HepG2 (cell line): ENCODE data around the gene DPH3. TPM values are rescaled to one million over a fixed set of nuclear protein-coding genes. Genes with fewer than 3 reads are reported as not detected.

Experiments
- ATAC-seq: fragments of 200-7000 bp; cut with Tn5 transposase; 3 replicates; pipeline ENCODE4 v1.9.1; 2020; ENCODE audit warnings: mild to moderate bottlenecking, moderate library complexity
- BruUV-seq: library from RNA; stranded (reverse); fragments of 400-500 nt; replicated peaks from 2 replicates; lab custom pipeline; 2021; lab: Mats Ljungman, UMichigan
- CTCF ChIA-PET: fragments of 300-600 bp; formaldehyde crosslinking; extraction: SDS; loops from one replicate; lab custom pipeline; 2021; ENCODE audit warnings: low total read pairs, inconsistent platforms, low intra/inter-chr PET ratio; lab: Yijun Ruan, JAX
- POLR2A ChIA-PET: fragments of 350-600 bp; sonication (Branson Sonifier 250); formaldehyde crosslinking; loops from one replicate; lab custom pipeline; 2020; ENCODE audit warnings: antibody characterized with exemption, inconsistent platforms; lab: Yijun Ruan, JAX
- DNase-seq: peaks from one replicate; pipeline ENCODE4 v3.0.0-alpha.2; 2015; ENCODE audit warnings: low spot score
- FAIRE-seq: peaks from 3 replicates; lab custom pipeline; 2011; peaks lifted over from hg19 to GRCh38; lab: Jason Lieb, UNC
- H2AFZ ChIP-seq: one replicate; pipeline ENCODE4 v1.6.1; 2011; ENCODE audit warnings: low read length, inconsistent platforms
- H3K27ac ChIP-seq: fragments of 300-600 bp; 3 replicates; pipeline ENCODE4 v1.8.0; 2011; ENCODE audit warnings: mixed run types, mild to moderate bottlenecking, mixed read lengths, low read length, inconsistent platforms; ENCODE audit not compliant: insufficient read depth; ENCODE audit errors: extremely low read length
- H3K27me3 ChIP-seq, 2 experiments: fragments of 200-600 bp in 1 of 2; 2 replicates in 1 of 2; 3 replicates in 1 of 2; pipeline versions ENCODE4 v1.6.0 to v1.8.0; 2011; ENCODE audit warnings: low read length in 2 of 2, mild to moderate bottlenecking in 2 of 2, moderate library complexity in 2 of 2, inconsistent platforms in 1 of 2; ENCODE audit not compliant: insufficient read depth in 2 of 2, control insufficient read depth in 1 of 2
- H3K36me3 ChIP-seq, 2 experiments: fragments of 200-600 bp in 1 of 2; replicated peaks in 1 of 2; 2 replicates in 1 of 2; 3 replicates in 1 of 2; pipeline versions ENCODE4 v1.5.1 to v1.8.0; 2011; ENCODE audit warnings: low read length in 2 of 2, inconsistent platforms in 1 of 2; ENCODE audit not compliant: insufficient read depth in 2 of 2, control insufficient read depth in 1 of 2
- H3K4me1 ChIP-seq: 2 replicates; pipeline ENCODE4 v1.5.1; 2012; ENCODE audit warnings: low read length, inconsistent platforms; ENCODE audit not compliant: insufficient read depth
- H3K4me2 ChIP-seq: 2 replicates; pipeline ENCODE4 v1.6.0; 2011; ENCODE audit warnings: low read depth, low read length, inconsistent platforms
- H3K4me3 ChIP-seq, 3 experiments: fragments of 200-600 bp in 1 of 3; sonication (generic), shearing (Covaris generic) in 1 of 3; replicated peaks in 1 of 3; 2 replicates each; pipeline ENCODE4 v1.5.1; 2011 to 2016; ENCODE audit warnings: low read length in 3 of 3, inconsistent platforms in 2 of 3, low read depth in 2 of 3, mild to moderate bottlenecking in 2 of 3, control low read depth in 1 of 3, mixed read lengths in 1 of 3; ENCODE audit not compliant: insufficient read depth in 1 of 3
- H3K79me2 ChIP-seq: one replicate; pipeline ENCODE4 v1.6.1; 2011; ENCODE audit warnings: low read length, inconsistent platforms; ENCODE audit not compliant: insufficient read depth
- H3K9ac ChIP-seq: 2 replicates; pipeline ENCODE4 v1.6.0; 2011; ENCODE audit warnings: mild to moderate bottlenecking, low read depth, low read length, inconsistent platforms; ENCODE audit not compliant: insufficient read depth
- H3K9me3 ChIP-seq: 2 replicates; pipeline ENCODE4 v1.5.1; 2012; ENCODE audit warnings: mild to moderate bottlenecking, low read length
- H4K20me1 ChIP-seq: 2 replicates; pipeline ENCODE4 v1.6.0; 2011; ENCODE audit warnings: inconsistent platforms, mild to moderate bottlenecking, low read length, moderate library complexity; ENCODE audit not compliant: insufficient read depth
- HOXD1 ChIP-seq: sonication (generic); formaldehyde crosslinking; IDR thresholded peaks from 2 replicates; pipeline ENCODE4 v1.5.0; 2020; ENCODE audit warnings: missing genetic modification reagents
- MEF2D ChIP-seq: sonication (generic); formaldehyde crosslinking; IDR thresholded peaks from 2 replicates; pipeline ENCODE4 v1.5.1; 2020; ENCODE audit warnings: mild to moderate bottlenecking, missing genetic modification reagents
- PPARG ChIP-seq: conservative IDR thresholded peaks from 2 replicates; pipeline ENCODE4 v1.6.1; 2016; ENCODE audit warnings: missing biosample characterization, missing genetic modification reagents
- RXRA ChIP-seq: sonication (generic); formaldehyde crosslinking; IDR thresholded peaks from 2 replicates; pipeline ENCODE4 v1.5.1; 2020; ENCODE audit warnings: missing genetic modification reagents
- ZBTB49 ChIP-seq: sonication (generic); formaldehyde crosslinking; IDR thresholded peaks from 2 replicates; pipeline ENCODE4 v1.4.0; 2020; ENCODE audit warnings: missing genetic modification reagents, borderline replicate concordance
- ZFP36 ChIP-seq: fragments of 150-350 bp; IDR thresholded peaks from 2 replicates; pipeline ENCODE4 v1.6.1; 2018; ENCODE audit warnings: borderline replicate concordance, low read length, low read depth; ENCODE audit not compliant: partially characterized antibody
- ZNF510 ChIP-seq: sonication (generic); formaldehyde crosslinking; IDR thresholded peaks from 2 replicates; pipeline ENCODE4 v1.4.0; 2020; ENCODE audit warnings: low read depth, mild to moderate bottlenecking, missing genetic modification reagents
- ZNF530 ChIP-seq: sonication (generic); formaldehyde crosslinking; IDR thresholded peaks from 2 replicates; pipeline ENCODE4 v1.5.0; 2020; ENCODE audit warnings: low read depth, mild to moderate bottlenecking, missing genetic modification reagents
- ZNF646 ChIP-seq: sonication (generic); formaldehyde crosslinking; IDR thresholded peaks from 2 replicates; pipeline ENCODE4 v1.9.0; 2021; ENCODE audit warnings: mild to moderate bottlenecking, missing genetic modification reagents
- ZSCAN21 ChIP-seq: sonication (generic); formaldehyde crosslinking; IDR thresholded peaks from 2 replicates; pipeline ENCODE4 v1.8.0; 2022; ENCODE audit warnings: mild to moderate bottlenecking, missing genetic modification reagents, moderate library complexity, borderline replicate concordance
- WGBS: methylation state at CpG from one replicate; pipeline ENCODE4 v1.1.6; 2017; ENCODE audit warnings: low lambda C conversion rate; 5-methylcytosine and 5-hydroxymethylcytosine counted together
- in situ Hi-C: cut with HindIII; loops from 2 replicates; pipeline ENCODE4 v1.10.0; 2017; ENCODE audit warnings: low pct_unique_long_range_greater_than_20kb; ENCODE audit not compliant: extremely low pct_ligation_motif_present
- intact Hi-C: fragments of 100-400 bp; cut with micrococcal nuclease; formaldehyde crosslinking; loops from one replicate; pipeline ENCODE4 v1.10.0; 2022; ENCODE audit not compliant: unreplicated experiment
- polyA plus RNA-seq, 8 experiments: library from polyadenylated mRNA; depleted of rRNA in 3 of 8; stranded (reverse) in 7 of 8; unstranded in 1 of 8; fragments of >200 nt; fragmentation: Illumina TruSeq in 4 of 8; extraction: Trizol in 4 of 8; gene quantifications; 2 replicates each; pipeline versions ENCODE4 v1.2.1 to v1.2.3, GENCODE V29; 2011 to 2016; ENCODE audit warnings: low read depth in 4 of 8, missing spikeins in 1 of 8, mixed read lengths in 1 of 8; ENCODE audit not compliant: insufficient read depth in 1 of 8
- total RNA-seq, 5 experiments: library from RNA; depleted of rRNA; stranded (reverse); fragments of >200 nt; fragmentation: Illumina TruSeq; extraction: Trizol; gene quantifications; 2 replicates each; pipeline ENCODE4 v1.2.3, GENCODE V29; 2016; ENCODE audit warnings: low read depth in 1 of 5
- TF ChIP-seq, protein P1 (sequence below): sonication (generic); formaldehyde crosslinking; IDR thresholded peaks from 2 replicates; pipeline ENCODE4 v1.8.1; 2023; ENCODE audit warnings: mild to moderate bottlenecking, missing genetic modification reagents, borderline replicate concordance
- TF ChIP-seq, protein P2 (sequence below): IDR thresholded peaks from 2 replicates; pipeline ENCODE4 v1.6.1; 2016; ENCODE audit warnings: missing compliant biosample characterization, missing genetic modification reagents, borderline replicate concordance

Gene DPH3
- total and polyA plus RNA-seq, 2 of the 13 experiments (the other 11 are each of a cell fraction or from before 2014, with no cell fraction given), result 18.3 to 21.6 TPM

DNA sequence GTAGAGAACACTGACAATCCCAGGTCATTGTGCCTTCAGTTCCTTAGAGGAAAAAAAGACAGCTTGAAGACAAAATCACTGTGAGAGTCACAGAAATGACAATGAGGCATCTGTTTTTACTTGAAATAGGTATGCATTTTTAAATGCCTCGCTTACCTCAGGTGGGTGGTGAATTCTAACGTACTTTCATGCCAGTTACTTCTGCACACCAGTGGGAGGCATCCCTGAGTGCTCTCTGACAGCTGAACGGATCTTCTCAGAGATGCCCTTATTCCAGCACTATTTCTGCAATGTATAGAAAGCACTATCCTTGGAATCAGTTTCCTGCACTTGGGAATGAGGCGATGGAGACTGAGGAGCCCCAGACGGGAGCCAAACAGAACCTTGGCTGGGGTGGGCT, 16.2 kb downstream of the DPH3 start:
- Histone ChIP-seq H4K20me1 (no peaks in the 10 kb centered on the region), H3K4me3 (no peak overlapping the region), H3K4me2 (peak overlapping the region; percentile 98), H2AFZ (no peak overlapping the region), H3K27ac (no peak overlapping the region), H3K27me3 (peaks cover 0 to 1% of the 10 kb centered on the region in 2 experiments; a peak in 2 of 5 replicates), H3K9ac (no peak overlapping the region; the same call in 1 of the 2 replicates), H3K4me1 (peaks cover 46% of the 10 kb centered on the region), H3K79me2 (no peaks in the 10 kb centered on the region), H3K9me3 (no peaks in the 10 kb centered on the region), H3K36me3 (no peaks in the 10 kb centered on the region)
- ATAC-seq (no peak), FAIRE-seq (no peak), DNase-seq (no peak)
- WGBS, result 53% methylated on average over 5 of the region's 5 CpGs
- no TSS peak for BruUV-seq
- in situ Hi-C loops (loop anchor here (5.0 to 25.0 kb wide), 2 partner anchors 201 to 611 kb away; no protein-coding TSS in a partner anchor), intact Hi-C loops (loop anchor here (5.0 to 10.0 kb wide), 3 partner anchors 186 to 644 kb away; partner anchors contain the start of genes BTD and HACL1)
- CTCF ChIA-PET, result interaction anchor here (1.2 kb wide), 1 partner anchor 19 kb away, joined by 3 read pairs; no protein-coding TSS in a partner anchor
- POLR2A ChIA-PET, result interaction anchor here (0.8 to 2.3 kb wide), 3 partner anchors 17 to 189 kb away, joined by 3 to 22 read pairs (median 7); partner anchors contain the start of genes DPH3 and OXNAD1
- TF ChIP-seq PPARG (CRISPR knock-in tag) (no peak), ZNF646 (no peak), ZBTB49 (no peak), ZFP36 (no peak), ZSCAN21 (CRISPR knock-in tag) (no peak), ZNF510 (CRISPR knock-in tag) (no peak), HOXD1 (CRISPR knock-in tag) (no peak), MEF2D (CRISPR knock-in tag) (no peak), ZNF530 (CRISPR knock-in tag) (no peak), RXRA (CRISPR knock-in tag) (no peak)
- TF ChIP-seq, protein P1, sequence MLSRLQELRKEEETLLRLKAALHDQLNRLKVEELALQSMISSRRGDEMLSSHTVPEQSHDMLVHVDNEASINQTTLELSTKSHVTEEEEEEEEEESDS (CRISPR knock-in tag), result no peak
- TF ChIP-seq, protein P2, sequence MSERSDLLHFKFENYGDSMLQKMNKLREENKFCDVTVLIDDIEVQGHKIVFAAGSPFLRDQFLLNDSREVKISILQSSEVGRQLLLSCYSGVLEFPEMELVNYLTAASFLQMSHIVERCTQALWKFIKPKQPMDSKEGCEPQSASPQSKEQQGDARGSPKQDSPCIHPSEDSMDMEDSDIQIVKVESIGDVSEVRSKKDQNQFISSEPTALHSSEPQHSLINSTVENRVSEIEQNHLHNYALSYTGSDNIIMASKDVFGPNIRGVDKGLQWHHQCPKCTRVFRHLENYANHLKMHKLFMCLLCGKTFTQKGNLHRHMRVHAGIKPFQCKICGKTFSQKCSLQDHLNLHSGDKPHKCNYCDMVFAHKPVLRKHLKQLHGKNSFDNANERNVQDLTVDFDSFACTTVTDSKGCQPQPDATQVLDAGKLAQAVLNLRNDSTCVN, result no peak
